Endodermal cell (in vitro differentiated cells): ENCODE results near the gene BRSK2. TPM values are rescaled to one million over a fixed set of nuclear protein-coding genes. Genes with fewer than 3 reads are reported as not detected.

Experiments
- DNase-seq: peaks from one replicate; pipeline ENCODE4 v3.0.0-alpha.2; 2017
- H3K27ac ChIP-seq: 2 replicates; pipeline ENCODE4 v1.5.1; 2013; ENCODE audit warnings: mild to moderate bottlenecking, low read depth, low read length, moderate library complexity
- H3K27me3 ChIP-seq: 2 replicates; pipeline ENCODE4 v1.6.1; 2013; ENCODE audit warnings: mild to moderate bottlenecking, low read length, moderate library complexity; ENCODE audit not compliant: insufficient read depth, control insufficient read depth, poor library complexity, severe bottlenecking
- H3K36me3 ChIP-seq: 2 replicates; pipeline ENCODE4 v1.7.0; 2013; ENCODE audit warnings: mild to moderate bottlenecking, low read length, moderate library complexity; ENCODE audit not compliant: control insufficient read depth, insufficient read depth
- H3K4me1 ChIP-seq: one replicate; pipeline ENCODE4 v1.7.0; 2013; ENCODE audit warnings: low read length; ENCODE audit not compliant: control insufficient read depth, insufficient read depth
- H3K4me3 ChIP-seq: 2 replicates; pipeline ENCODE4 v1.5.1; 2013; ENCODE audit warnings: mild to moderate bottlenecking, low read length, moderate library complexity
- H3K9ac ChIP-seq: 2 replicates; pipeline ENCODE4 v1.6.1; 2013; ENCODE audit warnings: mild to moderate bottlenecking, low read length, moderate library complexity; ENCODE audit not compliant: poor library complexity, severe bottlenecking; ENCODE audit errors: extremely low read depth
- H3K9me3 ChIP-seq: 2 replicates; pipeline ENCODE4 v1.6.1; 2013; ENCODE audit warnings: mild to moderate bottlenecking, low read length, moderate library complexity; ENCODE audit not compliant: control insufficient read depth
- H3K27ac Mint-ChIP-seq: 2 replicates; pipeline ENCODE4 v1.8.0; 2020; ENCODE audit warnings: mixed read lengths
- H3K27me3 Mint-ChIP-seq: 2 replicates; pipeline ENCODE4 v1.8.0; 2021; ENCODE audit warnings: mild to moderate bottlenecking, mixed read lengths; ENCODE audit not compliant: insufficient read depth
- H3K36me3 Mint-ChIP-seq: 2 replicates; pipeline ENCODE4 v1.8.0; 2020; ENCODE audit warnings: low read depth, mixed read lengths
- H3K4me1 Mint-ChIP-seq: 2 replicates; pipeline ENCODE4 v1.8.0; 2020; ENCODE audit warnings: mixed read lengths
- H3K4me3 Mint-ChIP-seq: 2 replicates; pipeline ENCODE4 v1.8.0; 2020; ENCODE audit warnings: mild to moderate bottlenecking, moderate library complexity, mixed read lengths
- H3K9me3 Mint-ChIP-seq: 2 replicates; pipeline ENCODE4 v1.8.0; 2020; ENCODE audit warnings: mild to moderate bottlenecking, mixed read lengths
- CTCF ChIP-seq: fragments of 200-600 bp; sonication (generic); conservative IDR thresholded peaks from 2 replicates; pipeline ENCODE4 v1.5.0; 2021; ENCODE audit warnings: antibody characterized with exemption, mild to moderate bottlenecking
- WGBS, 2 experiments: methylation state at CpG; one replicate each; pipeline versions ENCODE4 v1.1.5 to v1.1.7; 2013; ENCODE audit warnings: missing lambda C conversion rate in 2 of 2, mixed read lengths in 1 of 2; ENCODE audit not compliant: insufficient coverage in 1 of 2, insufficient read length in 1 of 2; 5-methylcytosine and 5-hydroxymethylcytosine counted together
- total RNA-seq, 2 donors: library from RNA; stranded (reverse); fragmentation: NEBNext Ultra II Directional in 1 of 2; extraction: Animal tissue kit (Norgen Biotek cat#: 25700) in 1 of 2; gene quantifications; 2 replicates in 1 of 2; 3 replicates in 1 of 2; pipeline ENCODE4 v1.2.1, GENCODE V29; 2021

BRSK2 gene
- total RNA-seq, 2 donors from 2014 or later = 9.4 to 10.3 TPM

- Mint-ChIP-seq H3K4me3 (no peak overlapping the region), H3K4me1 (no peaks in the 10 kb centered on the region), H3K27me3 (peaks cover 5% of the 10 kb centered on the region), H3K9me3 (peaks cover 5% of the 10 kb centered on the region), H3K27ac (no peak overlapping the region), H3K36me3 (no peaks in the 10 kb centered on the region)
- Histone ChIP-seq H3K27ac (no peak overlapping the region), H3K4me1 (no peaks in the 10 kb centered on the region), H3K4me3 (no peak overlapping the region), H3K9ac (no peak overlapping the region), H3K36me3 (no peaks in the 10 kb centered on the region), H3K27me3 (no peaks in the 10 kb centered on the region), H3K9me3 (no peaks in the 10 kb centered on the region)
- TF ChIP-seq CTCF = no peak
- WGBS, 2 experiments = 88 to 91% methylated on average over 18 to 22 of the region's 22 CpGs
- no peak for DNase-seq
Measured at GRCh38 chr11:1373536-1374214, 16.1 kb upstream of the BRSK2 start.

DNA sequence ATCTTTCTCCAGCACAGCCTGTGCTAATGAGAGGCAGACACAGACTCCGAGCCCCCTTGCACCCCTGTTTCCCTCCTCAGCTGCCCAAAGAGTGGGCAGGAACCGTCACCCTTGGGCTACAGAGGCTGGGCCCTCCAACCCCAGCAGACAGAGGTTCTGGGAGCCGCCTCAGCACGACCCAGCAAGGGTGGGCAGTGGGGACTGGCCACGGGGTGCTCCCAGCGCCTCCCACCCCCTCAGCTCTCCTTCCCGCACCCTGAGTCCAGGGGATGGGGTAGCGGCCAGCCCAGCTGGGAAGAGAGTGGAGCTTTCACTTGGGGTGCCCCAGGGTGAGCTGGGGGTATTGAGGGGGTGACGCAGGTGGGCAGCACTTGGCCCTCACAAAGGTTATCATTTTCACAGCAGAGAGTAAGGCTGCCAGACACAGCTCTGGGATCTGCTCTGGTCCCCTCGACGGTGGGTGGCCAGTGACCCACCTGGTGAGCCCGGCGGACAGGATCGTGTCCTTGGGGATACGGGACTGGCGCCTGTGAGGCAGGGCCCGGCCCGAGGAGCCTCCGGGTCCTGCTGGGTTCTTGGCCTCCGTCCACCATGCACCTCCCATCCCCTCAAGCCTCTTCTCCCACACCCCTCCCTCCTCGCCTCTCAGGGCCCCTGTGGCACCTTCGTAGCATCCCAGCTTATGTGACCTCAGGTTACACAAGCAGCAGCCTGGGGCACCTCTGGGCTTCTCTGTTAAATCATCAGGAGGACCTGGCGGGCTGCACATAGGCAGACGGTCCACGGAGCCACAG, 14.4 kb upstream of the BRSK2 start:
- H3K27me3 ChIP-seq = no peaks in the 10 kb centered on the region
- Mint-ChIP-seq H3K4me3 (no peak overlapping the region), H3K4me1 (no peaks in the 10 kb centered on the region), H3K27ac (no peak overlapping the region), H3K27me3 (peaks cover 9% of the 10 kb centered on the region), H3K9me3 (peaks cover 2% of the 10 kb centered on the region), H3K36me3 (no peaks in the 10 kb centered on the region)
- H3K36me3 ChIP-seq = no peaks in the 10 kb centered on the region
- no peak overlapping the region for H3K4me3 ChIP-seq
- no peaks in the 10 kb centered on the region for H3K4me1 ChIP-seq
- H3K27ac ChIP-seq = no peak overlapping the region
- WGBS, 2 experiments = 95 to 97% methylated on average over 11 to 25 of the region's 25 CpGs
- no peak overlapping the region for H3K9ac ChIP-seq
- DNase-seq = no peak
- no peaks in the 10 kb centered on the region for H3K9me3 ChIP-seq
- no peak for TF ChIP-seq CTCF

DNA sequence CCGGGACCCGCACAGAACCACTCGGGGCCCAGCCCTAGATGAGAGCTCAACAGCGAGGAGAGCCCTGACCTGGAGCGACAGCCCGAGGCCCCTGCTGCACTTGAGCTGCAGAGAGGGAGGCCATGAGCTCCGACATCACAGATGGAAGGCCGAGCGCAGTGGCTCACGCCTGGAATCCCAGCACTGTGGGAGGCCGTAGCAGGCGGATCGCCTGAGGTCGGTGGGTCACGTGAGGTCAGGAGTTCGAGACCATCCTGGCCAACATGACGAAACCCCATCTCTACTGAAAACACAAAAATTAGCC, 13.8 kb upstream of the BRSK2 start:
- H3K4me3 ChIP-seq = no peak overlapping the region
- no peaks in the 10 kb centered on the region for H3K9me3 ChIP-seq
- Mint-ChIP-seq H3K9me3 (peaks cover 2% of the 10 kb centered on the region), H3K27ac (no peak overlapping the region), H3K36me3 (no peaks in the 10 kb centered on the region), H3K27me3 (peaks cover 14% of the 10 kb centered on the region), H3K4me3 (no peak overlapping the region), H3K4me1 (no peaks in the 10 kb centered on the region)
- 95% methylated on average over 13 to 17 of the region's 17 CpGs for WGBS, 2 experiments
- DNase-seq = no peak
- H3K36me3 ChIP-seq = no peaks in the 10 kb centered on the region
- no peaks in the 10 kb centered on the region for H3K27me3 ChIP-seq
- no peak overlapping the region for H3K27ac ChIP-seq
- no peak overlapping the region for H3K9ac ChIP-seq
- no peak for TF ChIP-seq CTCF
- no peaks in the 10 kb centered on the region for H3K4me1 ChIP-seq
